ENCODE data around the gene IGLL1.

DNA sequence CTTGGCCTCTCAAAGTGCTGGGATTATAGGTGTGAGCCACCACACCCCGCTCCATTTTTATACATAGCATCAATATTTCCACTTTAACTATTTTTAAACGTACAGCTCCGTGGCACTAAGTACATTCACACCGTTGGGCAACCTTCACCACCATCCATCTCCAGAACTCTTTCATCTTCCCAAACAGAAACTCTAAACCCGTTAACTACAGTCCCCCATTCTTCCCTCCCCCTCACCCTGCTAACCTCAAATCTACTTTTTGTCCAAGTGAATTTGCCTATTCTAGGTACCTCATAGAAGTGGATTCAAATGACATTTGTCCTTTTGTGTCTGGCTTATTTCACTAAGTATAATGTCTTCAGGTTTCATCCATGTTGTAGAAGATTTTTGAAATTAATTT is 3.4 kb downstream of the IGLL1 start:
- TF ChIP-seq, protein P1, sequence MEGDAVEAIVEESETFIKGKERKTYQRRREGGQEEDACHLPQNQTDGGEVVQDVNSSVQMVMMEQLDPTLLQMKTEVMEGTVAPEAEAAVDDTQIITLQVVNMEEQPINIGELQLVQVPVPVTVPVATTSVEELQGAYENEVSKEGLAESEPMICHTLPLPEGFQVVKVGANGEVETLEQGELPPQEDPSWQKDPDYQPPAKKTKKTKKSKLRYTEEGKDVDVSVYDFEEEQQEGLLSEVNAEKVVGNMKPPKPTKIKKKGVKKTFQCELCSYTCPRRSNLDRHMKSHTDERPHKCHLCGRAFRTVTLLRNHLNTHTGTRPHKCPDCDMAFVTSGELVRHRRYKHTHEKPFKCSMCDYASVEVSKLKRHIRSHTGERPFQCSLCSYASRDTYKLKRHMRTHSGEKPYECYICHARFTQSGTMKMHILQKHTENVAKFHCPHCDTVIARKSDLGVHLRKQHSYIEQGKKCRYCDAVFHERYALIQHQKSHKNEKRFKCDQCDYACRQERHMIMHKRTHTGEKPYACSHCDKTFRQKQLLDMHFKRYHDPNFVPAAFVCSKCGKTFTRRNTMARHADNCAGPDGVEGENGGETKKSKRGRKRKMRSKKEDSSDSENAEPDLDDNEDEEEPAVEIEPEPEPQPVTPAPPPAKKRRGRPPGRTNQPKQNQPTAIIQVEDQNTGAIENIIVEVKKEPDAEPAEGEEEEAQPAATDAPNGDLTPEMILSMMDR (IDR thresholded peaks at IDR 0.05; ENCODE audit: insufficient read depth, low read depth, low read length) = no peak
- no peak for TF ChIP-seq EZH2 (IDR thresholded peaks at IDR 0.05; ENCODE audit: insufficient read depth, low read length)
